ENCODE data around the gene COL3A1.
A peak's percentile ranks its signal among the peaks of the same experiment; 100 is the strongest.

The COL3A1 gene

GRCh38 chr2:189010536-189010935 is 36.4 kb downstream of the COL3A1 start:
- DNase-seq, result no peak
- H3K9me3 ChIP-seq, result no peaks in the 10 kb centered on the region
- no peak overlapping the region for H3K4me3 ChIP-seq
- H3K36me3 ChIP-seq, result peaks cover 59 to 74% (median 66%) of the 10 kb centered on the region in 3 donors
- H3K4me1 ChIP-seq, result peaks cover 0 to 23% (median 7%) of the 10 kb centered on the region in 4 donors
- intact Hi-C loops (cut with DNase I; ENCODE audit: low total_unique reads), result loop anchor here (5.0 kb wide), 1 partner anchor 42 kb away; no protein-coding TSS in a partner anchor
- TF ChIP-seq, protein P1, sequence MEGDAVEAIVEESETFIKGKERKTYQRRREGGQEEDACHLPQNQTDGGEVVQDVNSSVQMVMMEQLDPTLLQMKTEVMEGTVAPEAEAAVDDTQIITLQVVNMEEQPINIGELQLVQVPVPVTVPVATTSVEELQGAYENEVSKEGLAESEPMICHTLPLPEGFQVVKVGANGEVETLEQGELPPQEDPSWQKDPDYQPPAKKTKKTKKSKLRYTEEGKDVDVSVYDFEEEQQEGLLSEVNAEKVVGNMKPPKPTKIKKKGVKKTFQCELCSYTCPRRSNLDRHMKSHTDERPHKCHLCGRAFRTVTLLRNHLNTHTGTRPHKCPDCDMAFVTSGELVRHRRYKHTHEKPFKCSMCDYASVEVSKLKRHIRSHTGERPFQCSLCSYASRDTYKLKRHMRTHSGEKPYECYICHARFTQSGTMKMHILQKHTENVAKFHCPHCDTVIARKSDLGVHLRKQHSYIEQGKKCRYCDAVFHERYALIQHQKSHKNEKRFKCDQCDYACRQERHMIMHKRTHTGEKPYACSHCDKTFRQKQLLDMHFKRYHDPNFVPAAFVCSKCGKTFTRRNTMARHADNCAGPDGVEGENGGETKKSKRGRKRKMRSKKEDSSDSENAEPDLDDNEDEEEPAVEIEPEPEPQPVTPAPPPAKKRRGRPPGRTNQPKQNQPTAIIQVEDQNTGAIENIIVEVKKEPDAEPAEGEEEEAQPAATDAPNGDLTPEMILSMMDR (IDR thresholded peaks at IDR 0.05), result no peak
- H3K27ac ChIP-seq, result no peak overlapping the region
- H3K27me3 ChIP-seq, result no peaks in the 10 kb centered on the region

GRCh38 chr2:189012351-189012750 is 38.2 kb downstream of the COL3A1 start:
- Histone ChIP-seq H3K9me3 (no peaks in the 10 kb centered on the region), H3K36me3 (peaks cover 44 to 56% (median 51%) of the 10 kb centered on the region in 3 donors), H3K4me3 (no peak overlapping the region), H3K4me1 (peaks cover 0 to 38% (median 7%) of the 10 kb centered on the region in 4 donors), H3K27me3 (no peaks in the 10 kb centered on the region), H3K27ac (no peak overlapping the region)
- no peak for DNase-seq
- intact Hi-C loops (cut with DNase I; ENCODE audit: low total_unique reads), result loop anchor here (5.0 kb wide), 1 partner anchor 40 kb away; no protein-coding TSS in a partner anchor
- TF ChIP-seq, protein P1 (IDR thresholded peaks at IDR 0.05), result no peak

- no peaks in the 10 kb centered on the region for H3K9me3 ChIP-seq
- TF ChIP-seq, protein P1 (IDR thresholded peaks at IDR 0.05), result no peak
- peaks cover 37 to 49% (median 44%) of the 10 kb centered on the region in 3 donors for H3K36me3 ChIP-seq
- peaks cover 0 to 45% (median 10%) of the 10 kb centered on the region in 4 donors for H3K4me1 ChIP-seq
- intact Hi-C loops (cut with DNase I; ENCODE audit: low total_unique reads), result loop anchor here (5.0 kb wide), 1 partner anchor 39 kb away; no protein-coding TSS in a partner anchor
- no peak overlapping the region for H3K4me3 ChIP-seq
- no peaks in the 10 kb centered on the region for H3K27me3 ChIP-seq
- DNase-seq, result no peak
- peak overlapping the region in 1 of 2 donors; percentile 55 for H3K27ac ChIP-seq
Measured at GRCh38 chr2:189013031-189013430, 38.9 kb downstream of the COL3A1 start.

DNA sequence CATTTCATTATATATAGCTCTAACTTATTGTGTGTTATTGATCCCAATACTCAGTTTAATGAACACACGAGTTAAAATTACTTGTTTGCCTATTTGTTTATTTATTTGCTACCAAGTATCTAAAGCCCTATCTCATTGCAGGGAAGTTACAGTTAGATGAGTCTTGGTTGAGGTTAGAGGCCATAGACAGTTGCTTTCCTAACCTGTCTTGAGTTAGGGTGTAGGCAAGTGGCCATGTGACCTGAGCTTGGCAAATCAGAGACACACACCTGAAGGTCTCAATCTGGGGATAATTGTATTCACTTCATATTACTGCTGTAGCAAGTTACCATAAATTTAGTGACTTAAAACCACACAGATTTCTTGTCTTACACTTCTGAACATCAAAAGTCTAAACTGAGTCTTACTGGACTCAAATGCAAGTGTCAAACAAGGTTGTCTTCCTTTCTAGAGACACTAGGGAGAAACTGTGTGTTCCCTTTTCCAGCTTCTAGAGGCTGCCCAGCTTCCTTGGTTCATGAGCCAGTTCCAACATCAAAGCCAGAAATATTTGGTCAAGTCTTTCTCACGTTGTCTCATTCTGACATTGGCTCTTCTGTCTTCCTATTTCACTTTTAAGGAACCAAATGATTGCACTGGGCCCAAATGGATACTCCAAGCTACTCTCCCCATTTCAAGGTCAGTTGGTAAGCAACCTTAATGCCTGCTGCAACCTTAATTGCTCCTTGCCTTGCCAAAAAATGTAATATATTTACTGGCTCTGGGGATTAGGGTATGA is 39.7 kb downstream of the COL3A1 start:
- Histone ChIP-seq H3K27ac (peak overlapping the region; percentile 47 to 55), H3K4me1 (peaks cover 0 to 53% (median 10%) of the 10 kb centered on the region in 4 donors), H3K27me3 (no peaks in the 10 kb centered on the region), H3K4me3 (no peak overlapping the region), H3K36me3 (peaks cover 29 to 41% (median 36%) of the 10 kb centered on the region in 3 donors), H3K9me3 (no peaks in the 10 kb centered on the region)
- TF ChIP-seq, protein P1 (IDR thresholded peaks at IDR 0.05), result no peak
- intact Hi-C loops (cut with DNase I; ENCODE audit: low total_unique reads), result loop anchor here (2.0 to 5.0 kb wide), 2 partner anchors 23 to 38 kb away; no protein-coding TSS in a partner anchor
- no peak for DNase-seq

DNA sequence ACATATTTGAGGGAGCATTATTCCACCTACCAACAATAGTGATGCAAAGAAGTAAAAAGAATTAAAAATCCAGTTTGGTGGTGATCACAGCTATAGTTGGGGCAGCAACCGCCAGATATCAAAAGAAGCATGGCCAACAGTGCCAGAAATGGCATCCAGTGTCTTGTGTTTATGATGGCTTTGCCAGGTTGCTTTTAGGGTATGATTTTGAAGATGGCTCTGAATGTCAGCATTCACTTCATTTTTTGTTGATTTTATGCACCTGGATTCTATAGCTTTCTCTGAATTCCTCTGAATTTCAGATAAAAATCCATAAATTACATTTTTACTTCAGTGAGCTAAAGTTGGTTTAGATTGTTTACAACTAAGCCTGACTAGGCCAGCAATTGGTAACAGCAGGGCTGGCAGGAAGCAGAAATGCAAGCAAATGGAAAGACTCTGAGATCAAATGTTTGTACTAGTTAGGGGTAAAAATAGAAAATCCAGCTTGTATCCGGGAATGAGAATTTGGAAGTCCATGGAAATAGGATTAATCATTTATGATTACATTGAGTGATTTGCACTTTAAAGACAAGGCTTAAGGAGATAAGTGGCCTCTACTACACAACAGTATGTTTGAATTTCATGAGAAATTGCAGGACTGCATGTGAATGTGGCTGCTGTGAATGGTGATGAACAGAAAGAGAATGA is 40.4 kb downstream of the COL3A1 start:
- Histone ChIP-seq H3K27me3 (no peaks in the 10 kb centered on the region), H3K4me3 (no peak overlapping the region), H3K4me1 (peaks cover 0 to 60% (median 10%) of the 10 kb centered on the region in 4 donors), H3K9me3 (no peaks in the 10 kb centered on the region), H3K27ac (peak overlapping the region; percentile 47 to 55), H3K36me3 (peaks cover 24 to 34% (median 31%) of the 10 kb centered on the region in 3 donors)
- TF ChIP-seq, protein P1 (IDR thresholded peaks at IDR 0.05), result no peak
- intact Hi-C loops (cut with DNase I; ENCODE audit: low total_unique reads), result loop anchor here (2.0 to 5.0 kb wide), 2 partner anchors 22 to 38 kb away; no protein-coding TSS in a partner anchor
- DNase-seq, result no peak

Data from tibial artery (tissue), 4 donors.